Stimulated activated CD4-positive, alpha-beta T cell treated with anti-CD3 and anti-CD28 coated beads, Interleukin-15, amount 100 ng/mL, for 48 hours (primary cell): ENCODE results near the gene CENPW.
A peak's percentile ranks its signal among the peaks of the same experiment; 100 is the strongest.

Source experiments
- DNase-seq, 2 donors: peaks; one replicate each; pipeline ENCODE4 v3.0.0-alpha.2; 2020; ENCODE audit warnings: low read depth in 2 of 2

Gene CENPW

GRCh38 chr6:126339796-126340609 lies at the start of gene CENPW:
Gene CENPW (plus strand): TSS chr6:126340115. CDS start chr6:126340274, 159 bp downstream.
- DNase-seq = peak; percentile 93

GRCh38 chr6:126293891-126294524 lies 45.9 kb upstream of the CENPW start:
- DNase-seq = no peak

GRCh38 chr6:126300126-126300525 lies 39.8 kb upstream of the CENPW start:
- DNase-seq = no peak

- DNase-seq = no peak
Observed at GRCh38 chr6:126300735-126301134, 39.2 kb upstream of the CENPW start.

GRCh38 chr6:126302191-126302590 lies 37.7 kb upstream of the CENPW start:
- no peak for DNase-seq

- no peak for DNase-seq
Observed at GRCh38 chr6:126307849-126308248, 32.1 kb upstream of the CENPW start.

- no peak for DNase-seq
Observed at GRCh38 chr6:126308362-126308761, 31.6 kb upstream of the CENPW start.

GRCh38 chr6:126312013-126312665 lies 27.8 kb upstream of the CENPW start:
- no peak for DNase-seq

- no peak for DNase-seq
Observed at GRCh38 chr6:126313941-126314340, 26.0 kb upstream of the CENPW start.

GRCh38 chr6:126318797-126319196 lies 21.1 kb upstream of the CENPW start:
- DNase-seq = no peak

- DNase-seq = no peak
Observed at GRCh38 chr6:126333729-126334128, 6.2 kb upstream of the CENPW start.

- no peak for DNase-seq
Observed at GRCh38 chr6:126335210-126335609, 4.7 kb upstream of the CENPW start.

- no peak for DNase-seq
Observed at GRCh38 chr6:126337323-126337722, 2.6 kb upstream of the CENPW start.

- no peak for DNase-seq
Observed at GRCh38 chr6:126341126-126341525, 1.2 kb downstream of the CENPW start.

GRCh38 chr6:126344181-126344580 lies 4.3 kb downstream of the CENPW start:
- DNase-seq = no peak

GRCh38 chr6:126351960-126352359 lies 12.0 kb downstream of the CENPW start:
- DNase-seq = no peak

GRCh38 chr6:126352514-126352913 lies 12.6 kb downstream of the CENPW start:
- no peak for DNase-seq

- no peak for DNase-seq
Observed at GRCh38 chr6:126356526-126356925, 16.6 kb downstream of the CENPW start.

GRCh38 chr6:126359936-126360537 lies 20.1 kb downstream of the CENPW start:
- no peak for DNase-seq

GRCh38 chr6:126361832-126362440 lies 22.0 kb downstream of the CENPW start:
- no peak for DNase-seq

GRCh38 chr6:126367849-126368248 lies 27.9 kb downstream of the CENPW start:
- DNase-seq = no peak

GRCh38 chr6:126372626-126373025 lies 32.7 kb downstream of the CENPW start:
- DNase-seq = no peak
